Inferior parietal cortex (tissue), 1 donor: ENCODE data around the gene PRKD1.
A peak's percentile ranks its signal among the peaks of the same experiment; 100 is the strongest.

Source experiments
- DNase-seq: peaks from one replicate; pipeline ENCODE4 v3.0.0-alpha.2; 2016; ENCODE audit errors: extremely low spot score

The PRKD1 gene

GRCh38 chr14:29838752-29839151, 88.9 kb downstream of the PRKD1 start:
- DNase-seq, result no peak

- DNase-seq, result no peak
These were observed 91.3 kb downstream of the PRKD1 start for GRCh38 chr14:29836395-29836794.

- no peak for DNase-seq
These were observed 95.6 kb downstream of the PRKD1 start for GRCh38 chr14:29832042-29832441.

GRCh38 chr14:29829851-29830250, 97.8 kb downstream of the PRKD1 start:
- DNase-seq, result no peak

- no peak for DNase-seq
These were observed 103.8 kb downstream of the PRKD1 start for GRCh38 chr14:29823816-29824215.

GRCh38 chr14:29822430-29822709, 105.3 kb downstream of the PRKD1 start:
- DNase-seq, result no peak

- no peak for DNase-seq
These were observed 105.8 kb downstream of the PRKD1 start for GRCh38 chr14:29821661-29822429.

- DNase-seq, result no peak
These were observed 106.4 kb downstream of the PRKD1 start for GRCh38 chr14:29821242-29821641.

- DNase-seq, result no peak
These were observed 106.9 kb downstream of the PRKD1 start for GRCh38 chr14:29820785-29821184.

- no peak for DNase-seq
These were observed 109.8 kb downstream of the PRKD1 start for GRCh38 chr14:29817767-29818405.

GRCh38 chr14:29815016-29815674, 112.5 kb downstream of the PRKD1 start:
- DNase-seq, result no peak

- DNase-seq, result peak; percentile 79
These were observed 113.3 kb downstream of the PRKD1 start for GRCh38 chr14:29814156-29815015.

GRCh38 chr14:29810682-29811081, 117.0 kb downstream of the PRKD1 start:
- no peak for DNase-seq

GRCh38 chr14:29810064-29810463, 117.6 kb downstream of the PRKD1 start:
- no peak for DNase-seq

- DNase-seq, result no peak
These were observed 121.5 kb downstream of the PRKD1 start for GRCh38 chr14:29806124-29806517.

- no peak for DNase-seq
These were observed 122.1 kb downstream of the PRKD1 start for GRCh38 chr14:29805415-29806123.

GRCh38 chr14:29804481-29805266, 123.0 kb downstream of the PRKD1 start:
- no peak for DNase-seq

- no peak for DNase-seq
These were observed 124.6 kb downstream of the PRKD1 start for GRCh38 chr14:29803045-29803444.

GRCh38 chr14:29802211-29802610, 125.4 kb downstream of the PRKD1 start:
- no peak for DNase-seq

GRCh38 chr14:29800961-29801360, 126.7 kb downstream of the PRKD1 start:
- no peak for DNase-seq
